Keratinocyte (primary cell): Measurements from ENCODE around the gene SPTBN1. TPM values are rescaled to one million over a fixed set of nuclear protein-coding genes. Genes with fewer than 3 reads are reported as not detected.

Experiments
- DNase-seq: peaks from one replicate; pipeline ENCODE4 v3.0.0-alpha.2; 2011; ENCODE audit warnings: low read depth, missing footprints, low spot score
- FAIRE-seq: peaks from 2 replicates; lab custom pipeline; 2011; peaks lifted over from hg19 to GRCh38; lab: Jason Lieb, UNC
- H2AFZ ChIP-seq: 2 replicates; pipeline ENCODE4 v1.6.0; 2012; ENCODE audit warnings: low read length, control low read depth, inconsistent platforms; ENCODE audit not compliant: control insufficient read depth
- H3K27ac ChIP-seq: 2 replicates; pipeline ENCODE4 v1.5.1; 2011; ENCODE audit warnings: low read length; ENCODE audit not compliant: control insufficient read depth, insufficient read depth
- H3K27me3 ChIP-seq: 3 replicates; pipeline ENCODE4 v1.6.0; 2011; ENCODE audit warnings: low read length; ENCODE audit not compliant: control insufficient read depth, insufficient read depth; ENCODE audit errors: extremely low read depth
- H3K36me3 ChIP-seq, 2 experiments: 2 replicates in 1 of 2; 3 replicates in 1 of 2; pipeline ENCODE4 v1.5.1; 2011; ENCODE audit warnings: low read length in 2 of 2, mild to moderate bottlenecking in 1 of 2; ENCODE audit not compliant: control insufficient read depth in 2 of 2, insufficient read depth in 2 of 2; ENCODE audit errors: extremely low read depth in 1 of 2
- H3K4me1 ChIP-seq: 3 replicates; pipeline ENCODE4 v1.5.1; 2011; ENCODE audit warnings: low read length; ENCODE audit not compliant: control insufficient read depth, insufficient read depth; ENCODE audit errors: extremely low read depth
- H3K4me2 ChIP-seq: 3 replicates; pipeline ENCODE4 v1.6.0; 2011; ENCODE audit warnings: low read depth, low read length; ENCODE audit not compliant: control insufficient read depth, insufficient read depth; ENCODE audit errors: extremely low read depth
- H3K4me3 ChIP-seq, 3 experiments: fragments of 200-600 bp in 1 of 3; sonication (generic) in 1 of 3; 2 replicates in 2 of 3; 3 replicates in 1 of 3; pipeline ENCODE4 v1.5.1; 2011 to 2016; ENCODE audit warnings: low read length in 3 of 3, mild to moderate bottlenecking in 3 of 3, control low read depth in 2 of 3, inconsistent platforms in 1 of 3, low read depth in 1 of 3, mixed read lengths in 1 of 3, mixed run types in 1 of 3, moderate library complexity in 1 of 3; ENCODE audit not compliant: control insufficient read depth in 2 of 3, insufficient read depth in 2 of 3; ENCODE audit errors: extremely low read depth in 1 of 3
- H3K79me2 ChIP-seq: 2 replicates; pipeline ENCODE4 v1.6.0; 2012; ENCODE audit warnings: low read length; ENCODE audit not compliant: control insufficient read depth, insufficient read depth
- H3K9ac ChIP-seq: 3 replicates; pipeline ENCODE4 v1.6.0; 2011; ENCODE audit warnings: low read length; ENCODE audit not compliant: control insufficient read depth, insufficient read depth; ENCODE audit errors: extremely low read depth
- H3K9me1 ChIP-seq: 3 replicates; pipeline ENCODE4 v1.6.0; 2011; ENCODE audit warnings: low read length; ENCODE audit not compliant: control insufficient read depth, insufficient read depth; ENCODE audit errors: extremely low read depth
- H3K9me3 ChIP-seq: 2 replicates; pipeline ENCODE4 v1.5.1; 2012; ENCODE audit warnings: low read depth, low read length; ENCODE audit not compliant: control insufficient read depth
- H4K20me1 ChIP-seq: 3 replicates; pipeline ENCODE4 v1.6.0; 2011; ENCODE audit warnings: low read length; ENCODE audit not compliant: control insufficient read depth, insufficient read depth; ENCODE audit errors: extremely low read depth
- CTCF ChIP-seq, 3 experiments: IDR thresholded peaks in 1 of 3; conservative IDR thresholded peaks in 1 of 3; optimal IDR thresholded peaks in 1 of 3; 2 replicates in 2 of 3; 3 replicates in 1 of 3; pipeline versions ENCODE3 to v1.5.1; 2011; ENCODE audit warnings: low read length in 3 of 3, mild to moderate bottlenecking in 3 of 3, moderate library complexity in 2 of 3, control low read depth in 1 of 3, inconsistent platforms in 1 of 3; ENCODE audit not compliant: insufficient read depth in 2 of 3; ENCODE audit errors: extremely low read depth in 1 of 3
- EZH2 ChIP-seq: IDR thresholded peaks from one replicate; pipeline ENCODE4 v1.6.1; 2012; ENCODE audit warnings: inconsistent platforms, mild to moderate bottlenecking, low read length, moderate library complexity
- dilution Hi-C: fragments of 300-500 bp; cut with MboI; formaldehyde crosslinking; loops from one replicate; pipeline ENCODE4 v1.7.0; 2020; ENCODE audit warnings: low sequenced_read_pairs; ENCODE audit not compliant: extremely low pct_ligation_motif_present
- polyA plus RNA-seq, 5 experiments: library from polyadenylated mRNA; depleted of rRNA in 3 of 5; stranded (reverse) in 3 of 5; stranded (forward) in 1 of 5; unstranded in 1 of 5; fragments of >200 nt; gene quantifications; 1 replicate in 1 of 5; 2 replicates in 3 of 5; 3 replicates in 1 of 5; pipeline versions ENCODE4 v1.2.1 to v1.2.3, GENCODE V29; 2011 to 2012; ENCODE audit warnings: missing spikeins in 2 of 5, low read depth in 1 of 5, low replicate concordance in 1 of 5

The SPTBN1 gene
- polyA plus RNA-seq, 1 donor (not counting 4 experiments of a cell fraction or from before 2014, with no cell fraction given), result 40.0 TPM

GRCh38 chr2:54459037-54459441 is 2.9 kb downstream of the SPTBN1 start:
- TF ChIP-seq EZH2 (no peak), CTCF (optimal IDR thresholded peaks at IDR 0.05 in 1 of 3, IDR thresholded peaks at IDR 0.05 in 1 of 3, conservative IDR thresholded peaks at IDR 0.05 in 1 of 3; ENCODE audit: extremely low read depth in 1 of 3, insufficient read depth in 2 of 3, low read length in 3 of 3) (no peak)
- Histone ChIP-seq H3K79me2 (peaks cover 3% of the 10 kb centered on the region), H3K4me1 (peaks cover 13% of the 10 kb centered on the region), H3K27me3 (peaks cover 12% of the 10 kb centered on the region), H3K27ac (no peak overlapping the region), H3K9me1 (no peaks in the 10 kb centered on the region), H4K20me1 (no peaks in the 10 kb centered on the region), H3K4me2 (no peak overlapping the region), H2AFZ (no peak overlapping the region), H3K9ac (no peak overlapping the region), H3K4me3 (no peak overlapping the region), H3K36me3 (no peaks in the 10 kb centered on the region), H3K9me3 (no peaks in the 10 kb centered on the region)
- dilution Hi-C loops, result no loop called here
- no peak for DNase-seq
- FAIRE-seq, result no peak

- dilution Hi-C loops, result no loop called here
- Histone ChIP-seq H3K36me3 (no peaks in the 10 kb centered on the region), H4K20me1 (no peaks in the 10 kb centered on the region), H3K27me3 (peaks cover 6% of the 10 kb centered on the region), H3K9me3 (no peaks in the 10 kb centered on the region), H3K9me1 (no peaks in the 10 kb centered on the region), H3K27ac (no peak overlapping the region), H2AFZ (no peak overlapping the region), H3K4me3 (no peak overlapping the region), H3K79me2 (peaks cover 3% of the 10 kb centered on the region), H3K4me1 (peaks cover 5% of the 10 kb centered on the region), H3K9ac (no peak overlapping the region), H3K4me2 (no peak overlapping the region)
- no peak for FAIRE-seq
- no peak for TF ChIP-seq EZH2
- TF ChIP-seq CTCF (optimal IDR thresholded peaks at IDR 0.05 in 1 of 3, IDR thresholded peaks at IDR 0.05 in 1 of 3, conservative IDR thresholded peaks at IDR 0.05 in 1 of 3; ENCODE audit: extremely low read depth in 1 of 3, insufficient read depth in 2 of 3, low read length in 3 of 3), result no peak
- DNase-seq, result no peak
Measured at GRCh38 chr2:54461261-54461660, 5.1 kb downstream of the SPTBN1 start.
